A673 (cell line): ENCODE data around the gene TNFAIP6. TPM values are rescaled to one million over a fixed set of nuclear protein-coding genes. Genes with fewer than 3 reads are reported as not detected.

ENCODE experiments used
- BruUV-seq: library from RNA; stranded (reverse); fragments of 400-500 nt; replicated peaks from 2 replicates; lab custom pipeline; 2021; lab: Mats Ljungman, UMichigan
- CTCF ChIA-PET: fragments of 300-600 bp; sonication (Branson Sonifier 250); formaldehyde crosslinking; loops from one replicate; lab custom pipeline; 2022; ENCODE audit warnings: antibody characterized with exemption; lab: Charles Lee
- POLR2A ChIA-PET: fragments of 300-600 bp; sonication (Branson Sonifier 250); formaldehyde crosslinking; loops from one replicate; lab custom pipeline; 2022; ENCODE audit warnings: antibody characterized with exemption; ENCODE audit not compliant: low non-redundant PET; lab: Charles Lee
- DNase-seq: peaks from one replicate; pipeline ENCODE4 v3.0.0-alpha.2; 2015; ENCODE audit warnings: low spot score
- H3K27ac ChIP-seq: fragments of 200-600 bp; sonication (generic); 2 replicates; pipeline ENCODE4 v1.5.1; 2016; ENCODE audit warnings: mixed run types, low read depth, mild to moderate bottlenecking, mixed read lengths, antibody characterized with exemption, low read length; ENCODE audit not compliant: poor library complexity, severe bottlenecking
- H3K27me3 ChIP-seq: fragments of 200-600 bp; sonication (generic); replicated peaks from 2 replicates; pipeline ENCODE4 v1.6.1; 2017; ENCODE audit warnings: mixed run types, low read depth, mild to moderate bottlenecking, mixed read lengths, antibody characterized with exemption, low read length; ENCODE audit not compliant: insufficient read depth, poor library complexity
- H3K36me3 ChIP-seq: fragments of 200-600 bp; sonication (generic); 2 replicates; pipeline ENCODE4 v1.6.1; 2016; ENCODE audit warnings: mixed run types, mild to moderate bottlenecking, mixed read lengths, antibody characterized with exemption, low read length; ENCODE audit not compliant: insufficient read depth, poor library complexity, severe bottlenecking
- H3K4me1 ChIP-seq: fragments of 200-600 bp; sonication (generic); 2 replicates; pipeline ENCODE4 v1.6.1; 2017; ENCODE audit warnings: mixed run types, mild to moderate bottlenecking, mixed read lengths, antibody characterized with exemption, low read length; ENCODE audit not compliant: insufficient read depth, poor library complexity, severe bottlenecking
- H3K4me3 ChIP-seq: fragments of 200-600 bp; sonication (generic); 2 replicates; pipeline ENCODE4 v1.5.1; 2016; ENCODE audit warnings: low read depth, mixed run types, mild to moderate bottlenecking, mixed read lengths, low read length; ENCODE audit not compliant: poor library complexity, severe bottlenecking
- H3K9me3 ChIP-seq: fragments of 200-600 bp; sonication (generic); 2 replicates; pipeline ENCODE4 v1.6.1; 2016; ENCODE audit warnings: mixed run types, low read depth, mild to moderate bottlenecking, mixed read lengths, antibody characterized with exemption, low read length; ENCODE audit not compliant: poor library complexity, severe bottlenecking
- EZH2 ChIP-seq: fragments of 200-600 bp; sonication (generic); IDR thresholded peaks from 2 replicates; pipeline ENCODE4 v1.6.1; 2017; ENCODE audit warnings: borderline replicate concordance, low read depth, mild to moderate bottlenecking, mixed read lengths, antibody characterized with exemption, low read length; ENCODE audit not compliant: poor library complexity, severe bottlenecking
- intact Hi-C: fragments of 100-400 bp; cut with micrococcal nuclease; formaldehyde crosslinking; loops from one replicate; pipeline ENCODE4 v1.10.0; 2022; ENCODE audit not compliant: unreplicated experiment
- total RNA-seq: library from RNA; stranded (reverse); gene quantifications from 2 replicates; pipeline ENCODE4 v1.2.3, GENCODE V29; 2021
- TF ChIP-seq, protein P1 (sequence below): fragments of 300-800, 200-600 bp; sonication (generic); conservative IDR thresholded peaks from 2 replicates; pipeline ENCODE4 v1.5.1; 2017; ENCODE audit warnings: low read depth, mild to moderate bottlenecking, antibody characterized with exemption, low read length, moderate library complexity, mixed read lengths

The TNFAIP6 gene
- total RNA-seq, 1 experiment from 2014 or later, result 123 TPM

DNA sequence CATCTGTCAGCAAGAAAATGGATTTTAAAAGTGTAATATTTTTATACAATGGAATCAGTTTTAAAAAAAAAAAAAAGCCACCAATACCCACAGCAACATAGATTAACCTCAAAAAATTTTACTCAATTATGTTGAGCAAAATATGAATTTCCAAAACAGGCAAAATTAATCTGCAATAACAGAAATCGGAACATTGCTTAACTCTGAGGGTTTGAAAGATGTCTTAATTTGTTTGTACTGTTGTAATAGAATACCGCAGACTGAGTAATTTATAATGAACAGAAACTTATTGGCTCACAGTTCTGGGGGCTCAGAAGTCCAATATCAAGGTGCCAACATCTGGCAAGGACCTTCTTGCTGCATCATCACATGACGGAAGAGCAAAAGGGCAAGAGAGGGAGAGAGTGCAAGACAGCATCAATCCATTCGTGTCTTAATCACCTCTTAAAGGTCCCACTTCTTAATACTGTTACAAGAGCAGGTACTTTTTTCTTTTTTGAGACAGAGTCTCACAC is 31.8 kb upstream of the TNFAIP6 start:
- TF ChIP-seq, protein P1, sequence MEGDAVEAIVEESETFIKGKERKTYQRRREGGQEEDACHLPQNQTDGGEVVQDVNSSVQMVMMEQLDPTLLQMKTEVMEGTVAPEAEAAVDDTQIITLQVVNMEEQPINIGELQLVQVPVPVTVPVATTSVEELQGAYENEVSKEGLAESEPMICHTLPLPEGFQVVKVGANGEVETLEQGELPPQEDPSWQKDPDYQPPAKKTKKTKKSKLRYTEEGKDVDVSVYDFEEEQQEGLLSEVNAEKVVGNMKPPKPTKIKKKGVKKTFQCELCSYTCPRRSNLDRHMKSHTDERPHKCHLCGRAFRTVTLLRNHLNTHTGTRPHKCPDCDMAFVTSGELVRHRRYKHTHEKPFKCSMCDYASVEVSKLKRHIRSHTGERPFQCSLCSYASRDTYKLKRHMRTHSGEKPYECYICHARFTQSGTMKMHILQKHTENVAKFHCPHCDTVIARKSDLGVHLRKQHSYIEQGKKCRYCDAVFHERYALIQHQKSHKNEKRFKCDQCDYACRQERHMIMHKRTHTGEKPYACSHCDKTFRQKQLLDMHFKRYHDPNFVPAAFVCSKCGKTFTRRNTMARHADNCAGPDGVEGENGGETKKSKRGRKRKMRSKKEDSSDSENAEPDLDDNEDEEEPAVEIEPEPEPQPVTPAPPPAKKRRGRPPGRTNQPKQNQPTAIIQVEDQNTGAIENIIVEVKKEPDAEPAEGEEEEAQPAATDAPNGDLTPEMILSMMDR, result no peak
- no peak for TF ChIP-seq EZH2
- Histone ChIP-seq H3K9me3 (peaks cover 7% of the 10 kb centered on the region), H3K27ac (peak overlapping the region; percentile 92), H3K4me3 (peak overlapping the region; percentile 54), H3K36me3 (peaks cover 48% of the 10 kb centered on the region), H3K4me1 (peaks cover 35% of the 10 kb centered on the region), H3K27me3 (no peaks in the 10 kb centered on the region)
- intact Hi-C loops, result loop anchor here (5.0 kb wide), 1 partner anchor 33 kb away; no protein-coding TSS in a partner anchor
- no peak for DNase-seq
- BruUV-seq, result no TSS peak
- POLR2A ChIA-PET, result no interaction called here
- CTCF ChIA-PET, result no interaction called here

DNA sequence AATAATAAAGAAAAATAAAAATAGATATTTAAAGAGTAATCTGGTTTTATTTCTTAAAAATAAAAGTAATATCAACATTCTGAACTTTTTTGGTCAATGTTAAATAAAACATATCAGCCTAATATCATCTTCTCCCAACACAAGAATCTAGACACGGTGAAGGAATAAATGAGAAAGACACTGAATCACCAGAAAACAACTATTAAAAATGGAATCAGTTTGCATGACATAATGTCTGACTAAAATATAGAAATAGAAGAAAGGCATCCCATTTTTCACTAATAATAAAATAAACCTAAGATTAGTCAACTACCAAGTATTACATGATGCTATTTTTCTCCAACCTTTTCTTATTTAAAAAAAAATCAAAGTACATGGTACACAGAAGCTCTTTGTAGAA is 30.8 kb upstream of the TNFAIP6 start:
- CTCF ChIA-PET, result no interaction called here
- Histone ChIP-seq H3K36me3 (peaks cover 40% of the 10 kb centered on the region), H3K9me3 (peaks cover 9% of the 10 kb centered on the region), H3K4me3 (peak overlapping the region; percentile 54), H3K4me1 (peaks cover 35% of the 10 kb centered on the region), H3K27ac (peak overlapping the region; percentile 92), H3K27me3 (no peaks in the 10 kb centered on the region)
- POLR2A ChIA-PET, result no interaction called here
- no peak for TF ChIP-seq EZH2
- TF ChIP-seq, protein P1, result no peak
- DNase-seq, result no peak
- intact Hi-C loops, result loop anchor here (5.0 kb wide), 1 partner anchor 34 kb away; no protein-coding TSS in a partner anchor
- BruUV-seq, result TSS peak; percentile 46

DNA sequence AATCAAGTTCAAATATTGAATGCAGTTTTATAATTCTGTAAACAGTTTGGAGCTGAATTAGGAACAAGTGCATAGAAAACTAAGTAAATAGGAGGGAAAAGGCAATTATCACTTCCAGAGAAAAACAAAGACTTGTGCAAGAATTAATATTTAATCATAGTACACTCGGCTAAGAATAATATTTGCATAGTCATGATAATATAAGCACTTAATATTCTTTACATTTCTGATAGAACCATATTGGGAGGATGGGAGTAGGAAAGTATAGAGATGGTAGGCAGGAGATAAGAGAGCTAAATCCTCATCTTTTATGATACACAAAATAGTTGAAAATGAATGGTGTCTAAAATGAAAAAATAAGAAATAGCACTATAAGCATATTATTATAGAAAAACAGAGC is 27.4 kb upstream of the TNFAIP6 start:
- Histone ChIP-seq H3K9me3 (peaks cover 9% of the 10 kb centered on the region), H3K36me3 (peaks cover 8% of the 10 kb centered on the region), H3K4me3 (peak overlapping the region; percentile 54), H3K27ac (peak overlapping the region; percentile 92), H3K27me3 (no peaks in the 10 kb centered on the region), H3K4me1 (peaks cover 55% of the 10 kb centered on the region)
- ChIA-PET POLR2A (interaction anchor here (0.6 kb wide), 2 partner anchors 32 to 89 kb away, joined by 3 to 4 read pairs; no protein-coding TSS in a partner anchor), CTCF (no interaction called here)
- intact Hi-C loops, result loop anchor here (5.0 kb wide), 1 partner anchor 38 kb away; no protein-coding TSS in a partner anchor
- no TSS peak for BruUV-seq
- no peak for TF ChIP-seq EZH2
- TF ChIP-seq, protein P1, result no peak
- DNase-seq, result no peak
